Neural cell (in vitro differentiated cells): ENCODE results near the gene HNRNPM.

ENCODE experiments used
- CTCF ChIP-seq: fragments of 450-650 bp; IDR thresholded peaks from 2 replicates; pipeline ENCODE4 v1.5.1; 2014; ENCODE audit warnings: antibody characterized with exemption, mild to moderate bottlenecking, moderate library complexity; ENCODE audit not compliant: poor library complexity, severe bottlenecking
- TAF1 ChIP-seq: IDR thresholded peaks from 2 replicates; pipeline ENCODE4 v1.6.1; 2012; ENCODE audit warnings: low read depth

GRCh38 chr19:8456064-8456463, 11.3 kb downstream of the HNRNPM start:
- no peak for TF ChIP-seq CTCF
- no peak for TF ChIP-seq TAF1
